ENCODE results near the gene PITPNB. TPM values are rescaled to one million over a fixed set of nuclear protein-coding genes. Genes with fewer than 3 reads are reported as not detected.
A peak's percentile ranks its signal among the peaks of the same experiment; 100 is the strongest.

The PITPNB gene
- total and polyA plus RNA-seq, 2 experiments from 2014 or later: 50.9 to 56.0 TPM

- Histone ChIP-seq H3K4me2 (no peak overlapping the region), H3K79me2 (replicated peaks; ENCODE audit: insufficient read depth) (no peaks in the 10 kb centered on the region; the same call in 1 of the 2 replicates), H3K27me3 (ENCODE audit: insufficient read depth) (no peaks in the 10 kb centered on the region), H3K36me3 (ENCODE audit: insufficient read depth) (peaks cover 12% of the 10 kb centered on the region; the same call in 1 of the 2 replicates), H3F3A (replicated peaks; ENCODE audit: low read depth) (no peaks in the 10 kb centered on the region), H3K4me1 (ENCODE audit: insufficient read depth) (no peaks in the 10 kb centered on the region), H3K4me3 (no peak overlapping the region), H4K20me1 (replicated peaks; ENCODE audit: insufficient read depth) (no peaks in the 10 kb centered on the region; the same call in 1 of the 2 replicates), H3K9me2 (ENCODE audit: insufficient read depth) (no peaks in the 10 kb centered on the region), H2AFZ (no peak overlapping the region), H3K27ac (ENCODE audit: low read depth) (no peak overlapping the region; the same call in 1 of the 2 replicates)
- peaks cover 12% of the 10 kb centered on the region; the same call in 2 of the 3 replicates for H3K4me1 Mint-ChIP-seq
- H3K27me3 Mint-ChIP-seq (ENCODE audit: insufficient read depth, low read depth, poor library complexity): no peaks in the 10 kb centered on the region
- H3K27ac Mint-ChIP-seq: 0 out of 2 replicates have a peak overlapping the region, but pooled peaks have one; percentile 24
- TF ChIP-seq ZNF114 (CRISPR knock-in tag; IDR thresholded peaks at IDR 0.05) (no peak), STAT1 (IDR thresholded peaks at IDR 0.05; ENCODE audit: unreplicated experiment) (no peak), NANOG (IDR thresholded peaks at IDR 0.05; ENCODE audit: borderline replicate concordance) (no peak), REST (IDR thresholded peaks at IDR 0.05; ENCODE audit: unreplicated experiment) (no peak), POLR2AphosphoS5 (IDR thresholded peaks at IDR 0.05; ENCODE audit: low read depth) (no peak)
- DNase-seq (ENCODE audit: low spot score) (no peak), ATAC-seq (peak; percentile 60)
- no peaks in the 10 kb centered on the region for H3K9me3 Mint-ChIP-seq
- H3K4me3 Mint-ChIP-seq: no peak overlapping the region
- peaks cover 14% of the 10 kb centered on the region; the same call in 2 of the 3 replicates for H3K36me3 Mint-ChIP-seq (ENCODE audit: low read depth)
Measured at GRCh38 chr22:27867085-27867952, 51.7 kb downstream of the PITPNB start.

DNA sequence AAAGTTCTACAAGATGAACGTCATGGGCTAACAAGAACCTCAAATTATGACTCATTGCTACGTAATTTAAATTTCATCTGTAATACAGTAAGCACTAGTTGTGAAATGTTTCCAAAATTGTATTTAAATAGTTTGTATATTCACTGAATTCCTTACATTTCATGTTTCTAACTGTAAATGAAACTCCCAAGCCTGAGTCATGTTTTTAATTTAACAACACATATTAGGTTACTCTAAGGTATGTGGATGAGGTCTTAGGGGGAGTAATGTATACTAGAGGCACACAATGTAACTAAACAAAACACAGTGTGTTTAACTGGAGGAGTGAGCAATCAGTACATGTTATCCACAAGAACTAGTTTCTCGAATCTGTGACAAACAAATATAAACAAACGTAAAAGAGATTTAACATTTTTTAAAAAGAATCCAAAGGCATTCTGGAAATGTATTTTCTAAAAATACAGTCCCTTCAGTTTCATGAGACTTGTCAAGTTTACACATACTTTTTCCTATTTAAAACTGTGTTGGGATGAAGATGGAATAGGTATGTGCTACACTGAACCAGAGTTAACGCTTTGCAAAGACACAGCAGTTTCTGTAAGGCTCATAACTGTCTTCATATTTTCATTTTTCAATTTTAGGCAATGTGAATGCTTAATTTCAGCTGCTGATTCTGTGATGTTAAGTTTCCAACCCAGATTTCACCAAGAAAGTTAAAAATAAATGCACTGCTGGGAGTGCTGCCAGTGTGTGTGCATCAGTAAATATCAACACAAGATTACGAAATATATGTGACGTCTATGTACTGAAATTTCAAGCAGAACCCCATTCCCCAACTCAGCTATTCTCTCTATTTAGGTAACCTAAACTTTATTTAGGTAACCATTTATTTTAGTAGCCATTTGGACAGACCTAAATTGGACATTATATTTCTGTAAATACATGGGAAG is 52.6 kb downstream of the PITPNB start:
- Histone ChIP-seq H3F3A (replicated peaks; ENCODE audit: low read depth) (no peaks in the 10 kb centered on the region), H2AFZ (no peak overlapping the region), H3K9me2 (ENCODE audit: insufficient read depth) (no peaks in the 10 kb centered on the region), H3K79me2 (replicated peaks; ENCODE audit: insufficient read depth) (no peaks in the 10 kb centered on the region; the same call in 1 of the 2 replicates), H3K36me3 (ENCODE audit: insufficient read depth) (peaks cover 7% of the 10 kb centered on the region; the same call in 1 of the 2 replicates), H3K4me3 (no peak overlapping the region), H3K4me1 (ENCODE audit: insufficient read depth) (no peaks in the 10 kb centered on the region), H4K20me1 (replicated peaks; ENCODE audit: insufficient read depth) (no peaks in the 10 kb centered on the region; the same call in 1 of the 2 replicates), H3K27ac (ENCODE audit: low read depth) (no peak overlapping the region; the same call in 1 of the 2 replicates), H3K4me2 (no peak overlapping the region), H3K27me3 (ENCODE audit: insufficient read depth) (no peaks in the 10 kb centered on the region)
- Mint-ChIP-seq H3K4me3 (no peak overlapping the region), H3K4me1 (peaks cover 12% of the 10 kb centered on the region; the same call in 2 of the 3 replicates), H3K27ac (peak overlapping the region; percentile 49; the same call in 1 of the 2 replicates), H3K9me3 (no peaks in the 10 kb centered on the region), H3K27me3 (ENCODE audit: insufficient read depth, low read depth, poor library complexity) (no peaks in the 10 kb centered on the region), H3K36me3 (ENCODE audit: low read depth) (peaks cover 5% of the 10 kb centered on the region; the same call in 2 of the 3 replicates)
- no peak for ATAC-seq
- DNase-seq (ENCODE audit: low spot score): no peak
- TF ChIP-seq POLR2AphosphoS5 (IDR thresholded peaks at IDR 0.05; ENCODE audit: low read depth) (no peak), ZNF331 (CRISPR knock-in tag; IDR thresholded peaks at IDR 0.05; ENCODE audit: low read depth) (no peak)
